ENCODE results near the gene TPPP2.

The TPPP2 gene

GRCh38 chr14:21038441-21039422 is 8.7 kb downstream of the TPPP2 start:
- peaks cover 1 to 2% of the 10 kb centered on the region in 2 donors for H3K4me1 ChIP-seq (ENCODE audit: control insufficient read depth in 2 of 2, insufficient read depth in 1 of 2, low read depth in 1 of 2, low read length in 2 of 2)
- no peak overlapping the region for H4K91ac ChIP-seq (ENCODE audit: low read depth, low read length, poor library complexity)
- peak overlapping the region; percentile 13 for H3K18ac ChIP-seq (ENCODE audit: low read length)
- no peak overlapping the region for H3K14ac ChIP-seq (ENCODE audit: low read length)
- H3K4me2 ChIP-seq (ENCODE audit: insufficient read depth, low read length, poor library complexity, severe bottlenecking): no peak overlapping the region
- H3K27ac ChIP-seq (replicated peaks; ENCODE audit: low read length): no peak overlapping the region
- H2BK5ac ChIP-seq (ENCODE audit: low read length): no peak overlapping the region
- no peaks in the 10 kb centered on the region for H3K36me3 ChIP-seq (replicated peaks in 1 of 2; ENCODE audit: control insufficient read depth in 2 of 2, insufficient read depth in 2 of 2, low read length in 2 of 2)
- no peaks in the 10 kb centered on the region for H3K9me3 ChIP-seq (replicated peaks in 1 of 2; ENCODE audit: control insufficient read depth in 2 of 2, insufficient read depth in 1 of 2, low read depth in 1 of 2, low read length in 2 of 2)
- H3K9ac ChIP-seq (ENCODE audit: low read depth, low read length, poor library complexity): no peak overlapping the region
- H2AFZ ChIP-seq (ENCODE audit: low read length): peak overlapping the region; percentile 74
- no peaks in the 10 kb centered on the region for H3K79me1 ChIP-seq (ENCODE audit: low read depth, low read length)
- no peak overlapping the region for H3K23ac ChIP-seq (ENCODE audit: low read depth, low read length, poor library complexity)
- no peak overlapping the region for H2BK15ac ChIP-seq (ENCODE audit: low read length)
- H3K27me3 ChIP-seq (ENCODE audit: control insufficient read depth in 3 of 3, insufficient read depth in 3 of 3, low read depth in 1 of 3, low read length in 3 of 3): peaks cover 0 to 57% (median 0%) of the 10 kb centered on the region in 3 experiments
- no peak overlapping the region for H2BK120ac ChIP-seq (ENCODE audit: low read depth, low read length)
- no peak overlapping the region for H3K4me3 ChIP-seq (ENCODE audit: low read length in 2 of 2)
- no peak overlapping the region for H3K4ac ChIP-seq (ENCODE audit: low read length)
- no CpG with 5 or more reads among the region's 10 CpGs for WGBS, 2 donors (ENCODE audit: extremely low coverage in 2 of 2, insufficient read length in 2 of 2, insufficient replicate concordance in 1 of 2)
- no peak overlapping the region for H2BK12ac ChIP-seq (ENCODE audit: low read length)
- no peak for DNase-seq (ENCODE audit: low spot score)
- no peak overlapping the region for H2AK5ac ChIP-seq (ENCODE audit: low read depth, low read length)
- H4K8ac ChIP-seq (ENCODE audit: low read depth, low read length): no peak overlapping the region

DNA sequence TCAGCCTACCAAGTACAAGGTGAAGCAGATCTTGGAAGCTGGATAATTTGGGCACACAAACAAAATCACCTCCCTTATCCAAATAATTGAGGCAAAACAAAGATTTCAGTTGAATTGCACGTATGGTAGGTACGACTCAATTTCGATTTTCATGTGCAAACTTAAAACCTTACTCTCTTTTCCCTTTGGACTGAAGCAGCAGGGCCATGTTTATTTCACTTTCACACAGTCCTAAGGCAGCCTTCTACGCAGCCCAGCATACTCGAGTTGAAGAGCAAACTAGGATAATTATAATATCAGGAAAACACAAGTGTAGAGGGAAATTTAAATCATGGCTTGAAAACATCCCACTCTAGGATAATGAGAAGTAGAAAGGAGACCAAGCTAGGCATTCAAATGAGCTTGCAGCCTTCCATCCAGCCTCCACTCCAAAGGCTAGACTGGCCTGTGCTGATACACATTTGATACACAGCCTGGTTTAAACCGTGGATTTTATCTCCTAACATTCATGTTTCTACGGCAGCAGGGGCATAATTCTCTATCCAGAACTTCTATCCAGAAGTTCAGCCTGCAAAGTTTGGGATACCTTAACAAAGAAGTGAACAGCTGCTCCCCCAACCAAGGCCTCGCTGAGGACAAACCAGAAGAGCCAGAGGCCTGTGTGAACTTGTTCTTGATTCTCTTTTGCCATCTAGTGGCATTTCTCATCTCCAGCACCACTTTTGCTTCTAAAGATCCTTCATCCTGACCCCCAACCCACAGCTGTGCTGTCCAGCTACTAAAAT is 9.8 kb downstream of the TPPP2 start:
- Histone ChIP-seq H3K36me3 (replicated peaks in 1 of 2; ENCODE audit: control insufficient read depth in 2 of 2, insufficient read depth in 2 of 2, low read length in 2 of 2) (no peaks in the 10 kb centered on the region), H4K91ac (ENCODE audit: low read depth, low read length, poor library complexity) (no peak overlapping the region), H3K14ac (ENCODE audit: low read length) (no peak overlapping the region), H2AK5ac (ENCODE audit: low read depth, low read length) (no peak overlapping the region), H3K4me3 (ENCODE audit: low read length in 2 of 2) (no peak overlapping the region), H3K9me3 (replicated peaks in 1 of 2; ENCODE audit: control insufficient read depth in 2 of 2, insufficient read depth in 1 of 2, low read depth in 1 of 2, low read length in 2 of 2) (no peaks in the 10 kb centered on the region), H2BK12ac (ENCODE audit: low read length) (no peak overlapping the region), H3K27me3 (ENCODE audit: control insufficient read depth in 3 of 3, insufficient read depth in 3 of 3, low read depth in 1 of 3, low read length in 3 of 3) (peaks cover 0 to 57% (median 0%) of the 10 kb centered on the region in 3 experiments), H2BK120ac (ENCODE audit: low read depth, low read length) (no peak overlapping the region), H2BK5ac (ENCODE audit: low read length) (no peak overlapping the region), H3K4ac (ENCODE audit: low read length) (no peak overlapping the region), H3K27ac (replicated peaks; ENCODE audit: low read length) (no peak overlapping the region), H3K23ac (ENCODE audit: low read depth, low read length, poor library complexity) (no peak overlapping the region), H2AFZ (ENCODE audit: low read length) (peak overlapping the region; percentile 74), H3K4me1 (ENCODE audit: control insufficient read depth in 2 of 2, insufficient read depth in 1 of 2, low read depth in 1 of 2, low read length in 2 of 2) (peaks cover 1 to 2% of the 10 kb centered on the region in 2 donors), H3K4me2 (ENCODE audit: insufficient read depth, low read length, poor library complexity, severe bottlenecking) (no peak overlapping the region), H3K79me1 (ENCODE audit: low read depth, low read length) (no peaks in the 10 kb centered on the region), H4K8ac (ENCODE audit: low read depth, low read length) (no peak overlapping the region), H2BK15ac (ENCODE audit: low read length) (no peak overlapping the region), H3K9ac (ENCODE audit: low read depth, low read length, poor library complexity) (no peak overlapping the region), H3K18ac (ENCODE audit: low read length) (no peak overlapping the region)
- no CpG with 5 or more reads among the region's 8 CpGs for WGBS, 2 donors (ENCODE audit: extremely low coverage in 2 of 2, insufficient read length in 2 of 2, insufficient replicate concordance in 1 of 2)
- peak; percentile 44 for DNase-seq (ENCODE audit: low spot score)

- H3K79me1 ChIP-seq (ENCODE audit: low read depth, low read length): no peaks in the 10 kb centered on the region
- no peak overlapping the region for H4K91ac ChIP-seq (ENCODE audit: low read depth, low read length, poor library complexity)
- no peaks in the 10 kb centered on the region for H3K9me3 ChIP-seq (replicated peaks in 1 of 2; ENCODE audit: control insufficient read depth in 2 of 2, insufficient read depth in 1 of 2, low read depth in 1 of 2, low read length in 2 of 2)
- H3K4me1 ChIP-seq (ENCODE audit: control insufficient read depth in 2 of 2, insufficient read depth in 1 of 2, low read depth in 1 of 2, low read length in 2 of 2): peaks cover 1 to 2% of the 10 kb centered on the region in 2 donors
- H3K27me3 ChIP-seq (ENCODE audit: control insufficient read depth in 3 of 3, insufficient read depth in 3 of 3, low read depth in 1 of 3, low read length in 3 of 3): peaks cover 0 to 57% (median 0%) of the 10 kb centered on the region in 3 experiments
- H2BK120ac ChIP-seq (ENCODE audit: low read depth, low read length): no peak overlapping the region
- no peak overlapping the region for H3K18ac ChIP-seq (ENCODE audit: low read length)
- no CpG with 5 or more reads among the region's 8 CpGs for WGBS, 2 donors (ENCODE audit: extremely low coverage in 2 of 2, insufficient read length in 2 of 2, insufficient replicate concordance in 1 of 2)
- no peak overlapping the region for H2BK15ac ChIP-seq (ENCODE audit: low read length)
- H3K36me3 ChIP-seq (replicated peaks in 1 of 2; ENCODE audit: control insufficient read depth in 2 of 2, insufficient read depth in 2 of 2, low read length in 2 of 2): no peaks in the 10 kb centered on the region
- H3K27ac ChIP-seq (replicated peaks; ENCODE audit: low read length): no peak overlapping the region
- no peak overlapping the region for H2AFZ ChIP-seq (ENCODE audit: low read length)
- no peak overlapping the region for H2AK5ac ChIP-seq (ENCODE audit: low read depth, low read length)
- H3K4me3 ChIP-seq (ENCODE audit: low read length in 2 of 2): no peak overlapping the region
- DNase-seq (ENCODE audit: low spot score): no peak
- H2BK5ac ChIP-seq (ENCODE audit: low read length): no peak overlapping the region
- no peak overlapping the region for H3K14ac ChIP-seq (ENCODE audit: low read length)
- H2BK12ac ChIP-seq (ENCODE audit: low read length): no peak overlapping the region
- H3K4ac ChIP-seq (ENCODE audit: low read length): no peak overlapping the region
- no peak overlapping the region for H3K4me2 ChIP-seq (ENCODE audit: insufficient read depth, low read length, poor library complexity, severe bottlenecking)
- H3K23ac ChIP-seq (ENCODE audit: low read depth, low read length, poor library complexity): no peak overlapping the region
- H3K9ac ChIP-seq (ENCODE audit: low read depth, low read length, poor library complexity): no peak overlapping the region
- no peak overlapping the region for H4K8ac ChIP-seq (ENCODE audit: low read depth, low read length)
These were observed 10.4 kb downstream of the TPPP2 start for GRCh38 chr14:21040370-21040925.

Measured in neuronal stem cell (in vitro differentiated cells).